OCI-M2 (cell line): ENCODE data around the gene DTNA.

Source experiments
- DNase-seq: peaks from one replicate; lab custom pipeline; 2025; ENCODE audit not compliant: unreplicated experiment; lab: John Stamatoyannopoulos, UW

Gene DTNA

GRCh38 chr18:34928754-34929335, 218.7 kb downstream of the DTNA start:
- no peak for DNase-seq

- DNase-seq: no peak
These were observed 219.3 kb downstream of the DTNA start for GRCh38 chr18:34929336-34929780.

GRCh38 chr18:34932363-34932762, 222.3 kb downstream of the DTNA start:
- no peak for DNase-seq

- no peak for DNase-seq
These were observed 222.8 kb downstream of the DTNA start for GRCh38 chr18:34932792-34933466.

GRCh38 chr18:34933909-34934661, 224.0 kb downstream of the DTNA start:
- DNase-seq: no peak

- no peak for DNase-seq
These were observed 226.7 kb downstream of the DTNA start for GRCh38 chr18:34936772-34937171.

GRCh38 chr18:34938090-34938489, 228.0 kb downstream of the DTNA start:
- DNase-seq: no peak
